GM21619 (cell line): ENCODE measurements around the gene ASIC1.

Experiments used
- ATAC-seq: cut with Tn5 transposase; IDR thresholded peaks from one replicate; pipeline ENCODE4 v1.9.1; 2021; ENCODE audit not compliant: unreplicated experiment

Gene ASIC1

GRCh38 chr12:50105913-50106450 lies 48.6 kb downstream of the ASIC1 start:
- ATAC-seq: no peak

- ATAC-seq: no peak
Measured at GRCh38 chr12:50106907-50107306, 49.5 kb downstream of the ASIC1 start.

- ATAC-seq: no peak
Measured at GRCh38 chr12:50107416-50108268, 50.2 kb downstream of the ASIC1 start.

- no peak for ATAC-seq
Measured at GRCh38 chr12:50109319-50109718, 51.9 kb downstream of the ASIC1 start.

GRCh38 chr12:50110127-50110761 lies 52.8 kb downstream of the ASIC1 start:
- no peak for ATAC-seq

GRCh38 chr12:50110762-50111351 lies 53.5 kb downstream of the ASIC1 start:
- ATAC-seq: no peak

- ATAC-seq: peak; percentile 1
Measured at GRCh38 chr12:50111395-50111692, 53.9 kb downstream of the ASIC1 start.

- peak; percentile 75 for ATAC-seq
Measured at GRCh38 chr12:50111693-50112455, 54.5 kb downstream of the ASIC1 start, which contains the start of gene COX14. Gene COX14 (plus strand): TSS chr12:50112236. CDS start chr12:50120044, 7,808 bp downstream.

GRCh38 chr12:50112456-50113218 lies 55.2 kb downstream of the ASIC1 start:
- ATAC-seq: peak; percentile 4

- ATAC-seq: no peak
Measured at GRCh38 chr12:50117057-50117622, 59.7 kb downstream of the ASIC1 start.

- ATAC-seq: no peak
Measured at GRCh38 chr12:50119387-50119786, 62.0 kb downstream of the ASIC1 start.

GRCh38 chr12:50120521-50120920 lies 63.1 kb downstream of the ASIC1 start:
- ATAC-seq: no peak

GRCh38 chr12:50120953-50121352 lies 63.6 kb downstream of the ASIC1 start:
- ATAC-seq: no peak

GRCh38 chr12:50121641-50122040 lies 64.2 kb downstream of the ASIC1 start:
- no peak for ATAC-seq

GRCh38 chr12:50123203-50123602 lies 65.8 kb downstream of the ASIC1 start:
- ATAC-seq: no peak

- no peak for ATAC-seq
Measured at GRCh38 chr12:50127546-50127945, 70.2 kb downstream of the ASIC1 start.

- ATAC-seq: no peak
Measured at GRCh38 chr12:50129290-50129689, 71.9 kb downstream of the ASIC1 start.

- no peak for ATAC-seq
Measured at GRCh38 chr12:50132505-50133135, 75.2 kb downstream of the ASIC1 start.
